ENCODE results near the gene POLR3E.

POLR3E gene

GRCh38 chr16:22380529-22380928 lies 83.3 kb downstream of the POLR3E start:
- in situ Hi-C loops (cut with MboI; ENCODE audit: low sequenced_read_pairs): no loop called here

GRCh38 chr16:22381392-22381791 lies 84.2 kb downstream of the POLR3E start:
- in situ Hi-C loops (cut with MboI; ENCODE audit: low sequenced_read_pairs): no loop called here

- in situ Hi-C loops (cut with MboI; ENCODE audit: low sequenced_read_pairs): no loop called here
Observed at GRCh38 chr16:22383827-22384226, 86.6 kb downstream of the POLR3E start.

All from HL-60/S4 treated with phorbol 12-myristate 13-acetate at 8.2 ng/mL for 4 days and 3 days (cell line).